IPS-20b (cell line): ENCODE measurements around the gene NECTIN1.

Experiments
- H3K27ac ChIP-seq: one replicate; pipeline ENCODE4 v1.5.1; 2013; ENCODE audit warnings: low read length
- H3K27me3 ChIP-seq: 2 replicates; pipeline ENCODE4 v1.6.1; 2013; ENCODE audit warnings: mild to moderate bottlenecking, low read length, inconsistent platforms; ENCODE audit not compliant: insufficient read depth
- H3K36me3 ChIP-seq: 2 replicates; pipeline ENCODE4 v1.6.1; 2013; ENCODE audit warnings: low read depth, mild to moderate bottlenecking, inconsistent platforms, low read length, moderate library complexity; ENCODE audit not compliant: insufficient read depth
- H3K4me1 ChIP-seq: 2 replicates; pipeline ENCODE4 v1.6.1; 2013; ENCODE audit warnings: mild to moderate bottlenecking, control low read depth, inconsistent platforms, low read length, moderate library complexity; ENCODE audit not compliant: insufficient read depth
- H3K4me3 ChIP-seq: 2 replicates; pipeline ENCODE4 v1.5.1; 2013; ENCODE audit warnings: mild to moderate bottlenecking, low read length, inconsistent platforms
- H3K9ac ChIP-seq: 2 replicates; pipeline ENCODE4 v1.6.1; 2013; ENCODE audit warnings: low read depth, mild to moderate bottlenecking, inconsistent platforms, low read length, moderate library complexity
- H3K9me3 ChIP-seq: 2 replicates; pipeline ENCODE4 v1.6.1; 2013; ENCODE audit warnings: mild to moderate bottlenecking, low read depth, low read length, inconsistent platforms; ENCODE audit not compliant: insufficient read depth

Gene NECTIN1

GRCh38 chr11:119663279-119663678 lies 65.7 kb downstream of the NECTIN1 start:
- Histone ChIP-seq H3K9me3 (no peaks in the 10 kb centered on the region), H3K4me1 (peaks cover 9% of the 10 kb centered on the region; the same call in 1 of the 2 replicates), H3K9ac (no peak overlapping the region), H3K36me3 (peaks cover 30% of the 10 kb centered on the region), H3K27ac (no peak overlapping the region), H3K4me3 (no peak overlapping the region), H3K27me3 (no peaks in the 10 kb centered on the region)

GRCh38 chr11:119661226-119661625 lies 67.8 kb downstream of the NECTIN1 start:
- H3K9me3 ChIP-seq, result no peaks in the 10 kb centered on the region
- no peak overlapping the region for H3K27ac ChIP-seq
- no peaks in the 10 kb centered on the region for H3K27me3 ChIP-seq
- H3K4me1 ChIP-seq, result peaks cover 9% of the 10 kb centered on the region; the same call in 1 of the 2 replicates
- H3K4me3 ChIP-seq, result no peak overlapping the region
- H3K36me3 ChIP-seq, result peaks cover 21% of the 10 kb centered on the region
- no peak overlapping the region for H3K9ac ChIP-seq

- no peaks in the 10 kb centered on the region for H3K27me3 ChIP-seq
- peaks cover 9% of the 10 kb centered on the region; the same call in 1 of the 2 replicates for H3K4me1 ChIP-seq
- no peak overlapping the region for H3K9ac ChIP-seq
- H3K36me3 ChIP-seq, result peaks cover 12% of the 10 kb centered on the region; the same call in 1 of the 2 replicates
- H3K9me3 ChIP-seq, result no peaks in the 10 kb centered on the region
- no peak overlapping the region for H3K27ac ChIP-seq
- no peak overlapping the region for H3K4me3 ChIP-seq
Observed at GRCh38 chr11:119659971-119660723, 68.9 kb downstream of the NECTIN1 start.

GRCh38 chr11:119652907-119653659 lies 75.9 kb downstream of the NECTIN1 start:
- no peaks in the 10 kb centered on the region for H3K36me3 ChIP-seq
- no peaks in the 10 kb centered on the region for H3K27me3 ChIP-seq
- no peak overlapping the region for H3K9ac ChIP-seq
- no peak overlapping the region for H3K4me3 ChIP-seq
- peaks cover 16% of the 10 kb centered on the region; the same call in 1 of the 2 replicates for H3K4me1 ChIP-seq
- no peak overlapping the region for H3K27ac ChIP-seq
- no peaks in the 10 kb centered on the region for H3K9me3 ChIP-seq

GRCh38 chr11:119651802-119652584 lies 77.0 kb downstream of the NECTIN1 start:
- Histone ChIP-seq H3K9ac (no peak overlapping the region), H3K36me3 (no peaks in the 10 kb centered on the region), H3K4me3 (no peak overlapping the region), H3K27ac (no peak overlapping the region), H3K4me1 (peaks cover 16% of the 10 kb centered on the region; the same call in 1 of the 2 replicates), H3K9me3 (no peaks in the 10 kb centered on the region), H3K27me3 (no peaks in the 10 kb centered on the region)

- Histone ChIP-seq H3K27ac (no peak overlapping the region), H3K27me3 (no peaks in the 10 kb centered on the region), H3K4me3 (no peak overlapping the region), H3K9ac (no peak overlapping the region), H3K36me3 (no peaks in the 10 kb centered on the region), H3K4me1 (peaks cover 16% of the 10 kb centered on the region; the same call in 1 of the 2 replicates), H3K9me3 (no peaks in the 10 kb centered on the region)
Observed at GRCh38 chr11:119650251-119650650, 78.7 kb downstream of the NECTIN1 start.

- Histone ChIP-seq H3K9ac (no peak overlapping the region), H3K27me3 (no peaks in the 10 kb centered on the region), H3K36me3 (no peaks in the 10 kb centered on the region), H3K4me1 (peaks cover 15% of the 10 kb centered on the region; the same call in 1 of the 2 replicates), H3K4me3 (no peak overlapping the region), H3K27ac (no peak overlapping the region), H3K9me3 (no peaks in the 10 kb centered on the region)
Observed at GRCh38 chr11:119647254-119647653, 81.7 kb downstream of the NECTIN1 start.

- H3K27ac ChIP-seq, result no peak overlapping the region
- H3K4me1 ChIP-seq, result peaks cover 4% of the 10 kb centered on the region; the same call in 1 of the 2 replicates
- H3K4me3 ChIP-seq, result no peak overlapping the region
- no peaks in the 10 kb centered on the region for H3K27me3 ChIP-seq
- H3K9me3 ChIP-seq, result no peaks in the 10 kb centered on the region
- no peak overlapping the region for H3K9ac ChIP-seq
- no peaks in the 10 kb centered on the region for H3K36me3 ChIP-seq
Observed at GRCh38 chr11:119645018-119645417, 84.0 kb downstream of the NECTIN1 start.

- Histone ChIP-seq H3K27me3 (no peaks in the 10 kb centered on the region), H3K27ac (no peak overlapping the region), H3K4me1 (peaks cover 4% of the 10 kb centered on the region; the same call in 1 of the 2 replicates), H3K9ac (no peak overlapping the region), H3K9me3 (no peaks in the 10 kb centered on the region), H3K36me3 (no peaks in the 10 kb centered on the region), H3K4me3 (no peak overlapping the region)
Observed at GRCh38 chr11:119644502-119644901, 84.5 kb downstream of the NECTIN1 start.

- Histone ChIP-seq H3K36me3 (no peaks in the 10 kb centered on the region), H3K9me3 (no peaks in the 10 kb centered on the region), H3K27ac (no peak overlapping the region), H3K4me3 (no peak overlapping the region), H3K27me3 (no peaks in the 10 kb centered on the region), H3K4me1 (peaks cover 4% of the 10 kb centered on the region; the same call in 1 of the 2 replicates), H3K9ac (no peak overlapping the region)
Observed at GRCh38 chr11:119643876-119644225, 85.1 kb downstream of the NECTIN1 start.

- no peaks in the 10 kb centered on the region for H3K9me3 ChIP-seq
- no peak overlapping the region for H3K9ac ChIP-seq
- H3K4me1 ChIP-seq, result peaks cover 4% of the 10 kb centered on the region; the same call in 1 of the 2 replicates
- H3K36me3 ChIP-seq, result no peaks in the 10 kb centered on the region
- H3K4me3 ChIP-seq, result no peak overlapping the region
- no peak overlapping the region for H3K27ac ChIP-seq
- H3K27me3 ChIP-seq, result no peaks in the 10 kb centered on the region
Observed at GRCh38 chr11:119643212-119643875, 85.7 kb downstream of the NECTIN1 start.
